CD4-positive, alpha-beta T cell treated with Interleukin-15 for 4 hours (primary cell): ENCODE results near the gene DDRGK1.
"Not testable (repeated sequence)": the region's sequence is repeated elsewhere in the genome, so short reads cannot be mapped to it uniquely, and the experiment has no call there.

Source experiments
- DNase-seq: peaks from one replicate; pipeline ENCODE4 v3.0.0-alpha.2; 2020; ENCODE audit warnings: low spot score

Gene DDRGK1

GRCh38 chr20:3183896-3184612, 20.4 kb downstream of the DDRGK1 start:
- no peak for DNase-seq

GRCh38 chr20:3182429-3182828, 22.1 kb downstream of the DDRGK1 start:
- not testable (repeated sequence) for DNase-seq

DNA sequence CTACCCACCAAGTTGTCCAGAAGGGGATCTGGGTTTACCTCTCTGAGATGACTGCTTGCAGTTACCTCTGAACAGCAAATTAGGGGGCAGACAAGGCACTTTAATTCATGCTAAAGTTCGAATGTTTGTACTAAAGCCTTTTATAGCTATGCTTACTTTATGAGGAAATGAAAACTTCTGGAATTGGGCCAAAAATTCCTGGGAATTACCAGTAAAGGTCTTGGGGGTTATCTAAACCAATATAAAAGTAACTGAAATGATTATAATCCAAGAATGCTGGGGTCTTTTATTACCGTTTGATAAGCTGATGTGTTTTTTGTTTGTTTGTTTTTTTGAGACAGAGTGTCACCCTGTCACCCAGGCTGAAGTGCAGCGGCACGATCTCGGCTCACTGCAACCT, 23.2 kb downstream of the DDRGK1 start:
- no peak for DNase-seq

DNA sequence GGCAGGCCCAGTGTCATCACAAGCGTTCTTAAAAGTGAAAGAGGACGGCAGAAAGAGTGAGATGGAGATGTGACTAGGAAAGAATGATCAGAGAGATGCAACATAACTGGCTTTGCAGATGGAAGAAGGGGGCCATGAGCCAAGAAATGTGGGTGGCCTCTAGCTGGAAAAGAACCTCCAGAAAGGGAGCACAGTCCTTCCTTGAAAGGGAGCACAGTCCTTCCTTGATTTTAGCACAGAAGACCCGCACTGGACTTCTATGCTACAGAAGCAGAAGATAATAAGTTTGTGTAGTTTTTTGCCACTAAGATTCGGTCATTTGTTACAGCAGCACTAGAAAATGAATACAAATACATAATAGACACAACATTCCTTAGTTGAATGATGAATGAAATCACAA, 24.2 kb downstream of the DDRGK1 start:
- DNase-seq, result no peak

- no peak for DNase-seq
Observed at GRCh38 chr20:3177746-3178485, 26.6 kb downstream of the DDRGK1 start.

DNA sequence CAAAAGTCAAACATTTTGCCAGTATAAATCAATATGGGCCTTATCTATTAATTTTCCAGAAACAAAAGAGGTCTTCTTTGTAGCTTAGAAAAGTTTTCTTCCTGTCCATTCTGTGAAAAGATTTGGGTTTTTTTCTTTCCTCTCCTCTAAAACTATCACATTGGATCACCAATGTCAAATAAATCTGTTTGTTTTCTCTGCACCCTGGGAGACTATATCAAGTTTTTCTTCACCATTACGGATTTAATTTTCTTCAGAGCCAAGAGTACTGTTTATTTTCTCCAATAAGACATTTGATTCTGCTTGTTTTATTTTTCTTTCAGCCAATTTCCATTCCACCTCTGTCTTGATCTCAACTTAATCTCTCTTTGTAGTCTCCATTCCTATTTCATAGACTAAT, 29.2 kb downstream of the DDRGK1 start:
- DNase-seq, result no peak

- no peak for DNase-seq
Observed at GRCh38 chr20:3174442-3175261, 29.8 kb downstream of the DDRGK1 start.

- peak; percentile 90 for DNase-seq
Observed at GRCh38 chr20:3173610-3174441, 30.7 kb downstream of the DDRGK1 start.

DNA sequence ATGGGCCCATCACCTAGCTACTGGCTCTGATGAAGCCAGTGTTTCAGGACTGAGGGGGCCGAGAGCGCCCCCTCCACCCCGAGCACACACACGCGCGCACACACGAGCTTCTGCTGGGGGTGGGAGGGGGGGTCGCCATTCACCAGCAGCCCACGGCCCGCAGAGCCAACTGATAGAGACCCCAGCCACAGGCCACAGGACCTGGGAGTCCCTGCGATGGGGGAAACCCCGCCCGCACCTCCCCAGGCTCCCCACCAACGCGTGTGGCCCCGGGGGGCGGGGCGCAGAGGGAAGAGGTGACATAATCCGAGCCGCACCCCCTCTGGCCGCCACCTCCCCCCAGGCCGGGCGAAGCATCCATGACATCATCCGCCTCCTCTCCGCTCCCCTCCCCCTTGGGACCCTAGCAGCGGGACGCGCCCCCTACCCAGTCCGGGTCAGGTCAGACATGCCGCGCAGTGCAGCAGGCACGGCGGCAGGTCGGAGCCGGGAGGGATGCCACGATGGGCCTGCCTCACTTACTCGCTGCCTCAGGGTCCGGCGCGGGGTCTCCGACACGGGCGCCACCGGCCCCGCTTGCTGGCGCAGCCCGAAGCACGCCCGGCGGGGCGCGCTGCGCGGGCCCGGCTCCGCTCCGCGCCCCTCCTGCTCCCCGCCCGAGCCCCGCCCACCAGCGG, 31.4 kb downstream of the DDRGK1 start, which contains the start of gene LZTS3:
Gene LZTS3, minus strand, starts transcription at position 617 of the 677 bp plus-strand sequence. CDS start 6,386 bp downstream, outside the sequence.
- DNase-seq, result peak; percentile 84

DNA sequence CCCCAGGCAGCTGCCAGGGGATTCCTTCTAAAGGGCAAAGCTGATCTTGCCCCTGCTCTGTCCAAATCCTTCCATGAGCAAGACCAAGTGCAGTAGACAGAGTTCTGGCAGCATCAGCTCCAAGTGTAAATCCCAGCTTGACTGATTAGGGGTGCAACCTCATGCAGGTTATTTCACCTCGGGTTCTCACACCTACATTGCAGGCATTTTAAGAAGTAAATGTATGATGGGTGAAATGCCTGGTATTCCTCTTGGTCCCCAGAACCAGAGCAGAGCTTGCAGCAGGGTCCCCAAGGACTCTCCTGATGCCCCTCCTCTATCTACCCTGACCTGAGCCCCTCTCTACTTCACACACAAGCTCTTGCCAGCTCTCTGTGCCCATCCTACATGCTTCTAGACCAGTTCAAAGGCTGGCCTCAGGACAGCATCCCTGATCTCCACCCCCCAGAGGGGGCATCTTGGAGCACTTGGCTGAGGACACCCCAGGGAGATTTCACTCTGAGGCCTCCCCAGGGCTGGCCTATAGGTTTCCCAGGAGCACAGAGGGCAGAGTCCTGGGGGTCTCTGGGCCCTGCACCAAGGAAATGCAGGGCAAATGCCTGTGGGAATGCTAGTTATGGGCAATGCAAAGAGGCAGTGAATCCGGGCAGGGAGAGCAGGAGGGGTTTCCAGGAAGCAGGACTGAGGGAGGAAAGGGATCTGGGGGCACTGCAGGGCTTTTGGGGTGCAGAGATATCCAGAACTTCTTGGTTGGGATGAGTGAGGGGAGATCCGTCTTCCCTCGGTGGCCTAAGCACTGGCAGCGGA, 32.2 kb downstream of the DDRGK1 start:
- DNase-seq, result no peak

DNA sequence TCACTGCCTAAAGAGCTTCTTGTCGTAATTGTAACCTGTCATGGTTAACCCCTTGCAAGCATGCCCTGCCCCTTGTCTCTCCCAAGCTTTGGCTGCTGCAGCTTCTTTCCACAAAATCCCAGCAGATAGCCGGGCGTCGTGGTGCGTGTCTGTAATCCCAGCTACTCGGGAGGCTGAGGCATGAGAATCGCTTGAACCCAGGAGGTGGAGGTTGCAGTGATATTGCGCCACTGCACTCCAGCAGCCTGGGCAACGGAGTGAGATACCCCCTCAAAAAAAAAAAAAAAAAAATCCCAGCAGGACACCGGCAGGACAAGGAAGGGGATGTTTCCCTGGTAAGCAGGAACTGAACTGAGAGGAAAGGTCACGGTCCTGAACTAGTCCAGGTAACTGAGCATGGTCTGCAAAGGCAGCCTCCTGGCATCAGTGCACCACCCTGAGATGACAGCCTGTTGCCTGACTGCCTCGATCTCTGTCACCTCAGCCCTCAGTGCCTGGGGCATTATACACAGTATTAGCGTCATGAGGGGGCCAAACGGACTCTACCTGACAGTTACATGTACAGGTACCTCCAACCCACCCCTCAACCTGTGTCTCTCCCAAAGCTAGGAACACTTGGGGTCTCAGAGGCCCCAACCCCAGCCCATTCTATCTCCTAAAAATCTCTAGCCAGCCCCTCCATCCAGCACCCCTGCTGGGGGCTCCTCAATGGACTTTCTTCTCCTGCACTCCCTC, 32.9 kb downstream of the DDRGK1 start:
- no peak for DNase-seq

DNA sequence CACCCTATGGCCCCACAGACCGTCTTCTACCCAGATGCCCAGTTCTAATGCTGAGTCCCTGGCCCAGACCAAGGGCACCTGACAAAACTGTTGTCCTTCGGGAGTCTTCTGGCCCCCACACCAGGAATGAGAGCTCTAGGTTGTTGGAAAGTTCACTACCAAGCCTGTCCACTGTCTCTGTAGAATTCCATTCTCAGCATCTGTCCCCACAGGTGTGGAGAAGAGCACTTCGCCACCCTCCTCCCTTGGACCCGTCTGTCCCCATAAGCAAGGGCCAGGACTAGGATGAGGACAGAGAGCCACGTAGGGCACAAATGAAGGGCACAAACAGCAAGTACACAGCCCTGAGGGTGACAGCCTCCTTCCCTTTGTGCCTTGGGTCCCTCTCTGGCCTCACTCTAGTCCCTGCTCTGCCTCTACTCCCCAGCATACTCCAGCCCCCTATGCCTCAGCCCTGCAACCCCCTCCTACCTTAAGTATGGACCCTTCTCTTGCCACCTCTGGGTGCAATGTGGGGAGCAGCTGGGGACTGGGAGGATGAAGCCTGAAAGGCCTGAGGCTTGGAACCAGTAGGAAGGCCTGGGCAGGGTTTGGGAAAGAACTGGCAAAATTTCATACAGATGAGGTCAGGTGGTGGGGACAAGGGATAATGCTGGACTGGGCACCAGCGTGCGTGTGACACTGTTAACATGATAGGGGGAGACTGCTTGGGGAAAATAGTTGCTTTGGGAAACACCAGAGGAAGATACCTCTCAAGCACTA, 35.5 kb downstream of the DDRGK1 start:
- DNase-seq, result no peak

DNA sequence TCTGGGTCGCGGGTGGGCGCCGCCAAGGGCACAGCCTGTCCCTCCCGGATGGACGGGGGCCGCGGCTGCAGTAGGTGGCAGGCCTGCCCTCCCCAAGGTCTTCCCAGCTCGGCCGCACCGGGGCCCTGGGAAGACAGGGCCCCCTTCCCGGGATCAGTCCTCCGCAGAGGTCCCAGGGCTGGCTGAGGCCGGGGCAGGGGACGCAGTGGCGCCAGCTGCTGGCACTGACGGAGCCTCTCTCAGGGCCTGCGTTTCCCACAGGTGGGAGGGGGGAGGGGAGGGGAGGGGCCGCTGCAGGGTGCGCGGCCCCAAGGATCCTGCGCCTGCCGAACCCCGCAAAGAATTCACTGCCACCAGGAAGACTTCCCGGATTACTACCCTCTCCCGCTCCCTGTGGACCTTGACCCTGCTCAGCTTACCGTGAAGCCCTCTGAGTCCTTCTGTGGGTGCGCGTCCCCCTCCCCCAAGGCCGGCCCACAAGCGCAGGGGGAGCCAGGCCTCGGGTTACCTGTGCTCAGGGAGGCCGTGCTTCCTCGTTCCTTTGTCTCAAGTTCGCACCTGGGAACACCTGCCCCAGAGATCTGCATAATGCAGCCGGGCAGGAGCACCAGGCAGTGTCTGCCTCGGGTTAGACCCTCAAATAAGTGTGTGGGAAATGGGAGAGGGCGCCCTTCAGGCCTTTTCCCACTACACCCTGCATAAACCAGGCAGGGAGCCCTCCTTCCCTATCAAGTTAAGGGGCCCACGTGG, 36.2 kb downstream of the DDRGK1 start:
- DNase-seq, result no peak

DNA sequence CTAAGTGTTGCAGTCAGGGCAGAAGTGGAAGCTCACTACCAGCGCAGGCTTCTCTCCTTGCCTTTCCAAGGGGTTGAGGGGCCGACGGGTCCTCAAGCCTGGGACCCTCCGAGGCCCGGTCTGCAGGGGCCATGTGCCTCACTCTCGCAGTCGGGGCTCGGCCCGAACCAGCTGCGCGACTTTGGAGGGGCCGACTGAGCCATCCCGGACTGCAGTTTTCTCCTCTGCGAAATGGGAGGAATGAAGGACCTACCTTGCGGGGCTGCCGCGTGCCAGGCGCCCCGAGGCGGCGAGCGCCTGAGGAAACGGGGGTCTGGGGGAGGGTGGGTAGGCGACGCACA, 36.8 kb downstream of the DDRGK1 start:
- DNase-seq, result no peak

- DNase-seq, result no peak
Observed at GRCh38 chr20:3166913-3167342, 37.6 kb downstream of the DDRGK1 start.

DNA sequence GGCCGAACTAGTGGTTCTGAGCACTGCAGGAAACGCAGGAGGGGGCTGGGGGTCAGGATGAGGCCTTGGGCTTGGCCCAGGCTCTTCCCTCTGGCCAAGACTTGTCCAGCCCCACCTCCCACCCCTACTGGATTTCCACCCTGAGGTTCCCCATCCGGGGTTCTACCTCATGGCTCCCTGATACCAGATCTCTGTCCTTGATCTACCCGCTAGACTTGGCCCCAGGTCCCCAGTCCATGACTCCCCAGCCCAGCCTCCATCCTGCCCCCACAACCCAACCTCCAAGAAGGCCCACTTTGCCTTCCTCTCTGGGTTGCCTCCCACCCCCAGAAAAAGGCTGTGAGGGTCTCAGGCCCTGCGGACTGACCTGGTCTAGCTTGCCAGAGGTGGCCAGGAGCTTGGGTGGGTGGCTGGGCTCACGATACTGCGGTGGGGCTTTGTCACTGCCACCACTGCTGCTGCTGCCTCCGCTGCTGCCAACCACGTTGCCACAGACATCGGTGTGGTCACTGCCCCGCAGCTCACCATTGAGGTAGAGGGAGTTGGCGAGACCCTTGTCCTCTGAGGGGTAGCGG, 38.1 kb downstream of the DDRGK1 start:
- no peak for DNase-seq

DNA sequence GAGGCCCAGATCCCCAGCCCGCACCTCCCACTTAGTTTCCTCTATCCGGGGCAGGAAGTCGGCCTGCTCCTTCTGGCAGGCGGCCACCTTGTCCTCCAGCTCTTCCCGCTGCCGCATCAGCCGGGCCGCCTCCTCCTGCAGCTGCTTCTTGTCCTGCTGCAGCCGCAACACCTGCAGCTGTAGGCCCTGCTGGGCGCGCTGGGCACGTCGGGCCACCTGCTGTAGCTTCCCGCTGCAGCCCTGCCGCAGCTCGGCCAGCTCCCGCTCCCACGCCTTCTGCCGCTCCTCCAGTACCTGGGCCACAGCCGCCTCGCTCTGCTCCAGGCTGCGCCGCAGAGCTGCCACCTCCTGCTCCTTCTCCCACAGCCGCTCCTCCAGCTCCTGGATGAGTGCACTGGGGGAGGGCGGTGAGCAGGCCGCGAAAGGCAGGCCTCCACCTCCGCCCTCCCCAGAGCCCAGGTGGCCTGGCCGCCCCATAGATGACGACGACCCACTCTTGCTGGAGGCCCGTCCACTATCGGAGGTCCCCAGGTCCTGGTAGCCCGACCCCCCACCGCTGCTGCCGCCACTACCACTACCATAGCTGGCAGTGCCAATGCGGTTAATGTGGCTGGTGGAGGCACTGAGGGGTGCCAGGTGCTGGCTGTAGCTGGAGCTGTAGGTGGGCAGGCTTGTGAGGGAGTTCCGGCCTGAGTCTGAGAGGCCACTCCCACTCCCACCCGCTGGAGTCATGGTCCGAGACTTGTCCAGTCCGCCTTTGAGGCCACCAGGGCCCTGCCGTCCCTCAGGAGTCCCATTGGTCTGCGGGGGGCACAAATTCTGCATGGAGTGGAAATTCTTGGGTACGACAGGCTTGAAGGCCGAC, 38.8 kb downstream of the DDRGK1 start:
- no peak for DNase-seq
